Activated CD4-positive, CD25-positive, alpha-beta regulatory T cell treated with anti-CD3 and anti-CD28 coated beads, Interleukin-2, amount 50 U/mL, for 72 hours (primary cell): ENCODE results near the gene ZNF48.

ENCODE experiments used
- DNase-seq: peaks from one replicate; pipeline ENCODE4 v3.0.0; 2021

ZNF48 gene

GRCh38 chr16:30358990-30359870 lies 36.0 kb upstream of the ZNF48 start:
- DNase-seq: no peak

- no peak for DNase-seq
These were observed 35.4 kb upstream of the ZNF48 start for GRCh38 chr16:30359871-30360170.

GRCh38 chr16:30361180-30361579 lies 34.0 kb upstream of the ZNF48 start:
- DNase-seq: no peak

GRCh38 chr16:30365200-30365599 lies 30.0 kb upstream of the ZNF48 start:
- no peak for DNase-seq

GRCh38 chr16:30366511-30366910 lies 28.7 kb upstream of the ZNF48 start:
- DNase-seq: no peak

GRCh38 chr16:30367349-30368009 lies 27.7 kb upstream of the ZNF48 start:
- no peak for DNase-seq

- DNase-seq: no peak
These were observed 27.0 kb upstream of the ZNF48 start for GRCh38 chr16:30368122-30368791.

- DNase-seq: no peak
These were observed 26.5 kb upstream of the ZNF48 start for GRCh38 chr16:30368792-30369090.

GRCh38 chr16:30369091-30369937 lies 25.9 kb upstream of the ZNF48 start:
- no peak for DNase-seq

GRCh38 chr16:30369938-30370455 lies 25.2 kb upstream of the ZNF48 start:
- DNase-seq: no peak

GRCh38 chr16:30370456-30371247 lies 24.6 kb upstream of the ZNF48 start, which contains the start of gene TBC1D10B:
TSS of gene TBC1D10B (minus strand) at chr16:30370494. CDS start at chr16:30370183, 311 bp downstream.
- peak; percentile 96 for DNase-seq

- no peak for DNase-seq
These were observed 23.9 kb upstream of the ZNF48 start for GRCh38 chr16:30371248-30371816.

- no peak for DNase-seq
These were observed 23.0 kb upstream of the ZNF48 start for GRCh38 chr16:30372038-30372712.

- DNase-seq: no peak
These were observed 22.5 kb upstream of the ZNF48 start for GRCh38 chr16:30372725-30373124.

- no peak for DNase-seq
These were observed 20.7 kb upstream of the ZNF48 start, which contains the start of gene MYL11 for GRCh38 chr16:30374538-30374937. TSS of gene MYL11 (plus strand) at chr16:30374802. CDS start at chr16:30374858, 56 bp downstream.

- DNase-seq: no peak
These were observed 19.4 kb upstream of the ZNF48 start for GRCh38 chr16:30375864-30376263.

- DNase-seq: no peak
These were observed 18.7 kb upstream of the ZNF48 start for GRCh38 chr16:30376461-30376902.

- DNase-seq: no peak
These were observed 18.0 kb upstream of the ZNF48 start for GRCh38 chr16:30377050-30377811.

- DNase-seq: peak; percentile 83
These were observed 17.4 kb upstream of the ZNF48 start for GRCh38 chr16:30377812-30378235.
